H7 (cell line): ENCODE results near the gene RPS27A. TPM values are rescaled to one million over a fixed set of nuclear protein-coding genes. Genes with fewer than 3 reads are reported as not detected.
"Not testable (repeated sequence)": the region's sequence is repeated elsewhere in the genome, so short reads cannot be mapped to it uniquely, and the experiment has no call there.

Experiments
- DNase-seq: peaks from one replicate; pipeline ENCODE4 v3.0.0; 2012
- H3K27me3 ChIP-seq: 2 replicates; pipeline ENCODE4 v1.6.0; 2011; ENCODE audit warnings: mild to moderate bottlenecking, low read length; ENCODE audit not compliant: control insufficient read depth, insufficient read depth
- H3K36me3 ChIP-seq: replicated peaks from 2 replicates; pipeline ENCODE4 v1.5.1; 2011; ENCODE audit warnings: low read length; ENCODE audit not compliant: control insufficient read depth, insufficient read depth
- H3K4me3 ChIP-seq: 2 replicates; pipeline ENCODE4 v1.5.1; 2011; ENCODE audit warnings: low read depth, mild to moderate bottlenecking, control low read depth, low read length, moderate library complexity; ENCODE audit not compliant: insufficient read depth
- total RNA-seq: library from RNA; depleted of rRNA; stranded (reverse); fragments of >200 nt; shearing (Covaris generic); gene quantifications from 2 replicates; pipeline ENCODE4 v1.2.3, GENCODE V29; 2014; rRNA removed

RPS27A gene
- total RNA-seq, result 1,807 and 1,879 TPM in 2 replicates

DNA sequence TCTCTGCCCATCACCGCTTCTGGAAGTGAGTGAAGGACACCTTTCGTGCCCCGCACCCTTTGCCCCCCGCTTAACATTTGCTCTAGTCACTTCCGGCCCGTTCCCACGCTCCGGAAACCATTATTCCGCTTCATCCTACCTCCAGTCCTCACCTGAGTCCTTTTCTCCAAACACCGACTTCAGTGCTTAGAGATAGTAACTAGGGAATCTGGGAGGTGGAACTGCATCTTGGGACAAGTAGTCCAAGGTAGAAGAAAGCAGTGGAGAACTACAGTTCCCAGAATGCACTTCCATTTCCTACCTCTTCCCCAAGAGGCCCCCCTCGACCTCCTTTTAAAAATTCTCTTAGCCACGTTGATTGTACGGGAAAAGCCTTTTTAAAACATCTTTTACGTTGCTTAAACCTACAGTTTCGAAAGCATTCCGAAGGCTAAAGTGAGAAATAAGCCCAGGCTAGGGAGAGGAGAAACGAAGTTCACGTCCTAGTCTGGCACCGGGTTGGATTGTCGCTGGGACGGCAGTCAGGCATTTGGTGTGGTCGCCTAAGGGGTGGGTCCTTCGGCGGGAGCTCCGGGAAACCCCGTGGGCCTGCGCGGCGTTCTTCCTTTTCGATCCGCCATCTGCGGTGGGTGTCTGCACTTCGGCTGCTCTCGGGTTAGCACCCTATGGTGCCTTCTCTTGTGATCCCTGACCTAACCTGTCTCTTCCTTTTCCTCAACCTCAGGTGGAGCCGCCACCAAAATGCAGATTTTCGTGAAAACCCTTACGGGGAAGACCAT is at the start of gene RPS27A, which contains the start of gene CLHC1:
RPS27A (plus strand) TSS at position 605 of the 779 bp plus-strand sequence; CDS start at position 742, 137 bp downstream.
CLHC1 (minus strand) TSS at position 210 of the 779 bp plus-strand sequence. CDS start 9,882 bp downstream, outside the sequence.
- Histone ChIP-seq H3K36me3 (peaks cover 25% of the 10 kb centered on the region), H3K27me3 (no peaks in the 10 kb centered on the region), H3K4me3 (peak within 1 kb of the TSS; percentile 91)
- peak; percentile 84 for DNase-seq

- DNase-seq, H3K4me3 ChIP-seq, H3K27me3 ChIP-seq, H3K36me3 ChIP-seq: not testable (repeated sequence)
Measured at GRCh38 chr2:55186837-55187236, 45.7 kb upstream of the RPS27A start.

DNA sequence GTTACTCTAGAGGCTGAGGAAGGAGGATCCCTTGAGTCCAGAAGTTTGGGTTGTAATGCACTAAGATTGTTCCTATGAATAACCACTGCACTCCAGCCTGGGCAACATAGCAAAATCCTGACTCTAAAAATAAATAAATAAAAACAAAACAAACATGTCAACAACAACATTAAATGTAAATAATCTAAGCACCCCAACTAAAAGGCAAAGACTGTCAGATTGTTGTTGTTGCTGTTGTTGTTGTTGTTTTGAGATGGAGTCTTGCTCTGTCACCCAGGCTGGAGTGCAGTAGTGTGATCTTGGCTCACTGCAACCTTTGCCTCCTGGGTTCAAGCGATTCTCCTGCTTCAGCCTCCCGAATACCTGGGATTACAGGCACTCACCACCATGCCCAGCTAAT is 40.6 kb upstream of the RPS27A start:
- not testable (repeated sequence) for H3K36me3 ChIP-seq, H3K4me3 ChIP-seq, DNase-seq, H3K27me3 ChIP-seq

DNA sequence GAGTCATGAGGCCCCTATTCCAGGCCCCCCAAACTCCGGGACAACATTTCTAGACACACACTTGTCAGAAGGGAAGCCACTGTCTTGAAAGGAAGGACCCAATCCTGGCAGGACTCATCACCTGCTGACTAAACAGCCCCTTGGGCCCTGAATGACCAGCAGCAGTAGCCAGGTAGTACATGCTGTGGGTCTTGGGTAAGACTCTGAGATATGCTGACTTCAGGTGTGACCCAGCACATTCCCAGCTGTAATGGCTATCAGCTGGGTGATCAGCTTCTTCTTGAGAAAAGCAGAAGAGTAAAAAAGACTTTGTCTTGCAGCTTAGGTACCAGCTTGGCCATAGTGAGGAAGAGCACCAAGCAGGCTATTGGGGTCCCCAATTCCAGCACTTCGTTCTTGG is 36.0 kb upstream of the RPS27A start:
- no peaks in the 10 kb centered on the region; the same call in 1 of the 2 replicates for H3K36me3 ChIP-seq
- no peak overlapping the region for H3K4me3 ChIP-seq
- H3K27me3 ChIP-seq, result no peaks in the 10 kb centered on the region
- no peak for DNase-seq

DNA sequence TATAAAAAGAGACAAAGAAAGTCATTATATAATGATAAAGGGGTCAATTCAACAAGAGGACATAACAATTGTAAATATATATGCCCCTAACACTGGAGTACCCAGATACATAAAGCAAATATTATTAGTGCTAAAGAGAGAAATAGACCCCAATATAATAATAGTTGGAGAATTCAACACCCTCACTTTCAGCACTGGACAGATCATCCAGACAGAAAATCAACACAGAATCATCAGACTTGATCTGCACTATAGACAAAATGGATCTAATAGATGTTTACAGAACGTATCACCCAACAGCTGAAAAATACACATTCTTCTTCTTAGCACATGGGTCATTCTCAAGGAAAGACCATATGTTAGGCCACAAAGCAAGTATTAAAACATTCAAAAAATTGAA is 32.1 kb upstream of the RPS27A start:
- Histone ChIP-seq H3K36me3 (no peaks in the 10 kb centered on the region; the same call in 1 of the 2 replicates), H3K27me3 (no peaks in the 10 kb centered on the region), H3K4me3 (no peak overlapping the region)
- no peak for DNase-seq

GRCh38 chr2:55204536-55204935 is 28.0 kb upstream of the RPS27A start:
- H3K4me3 ChIP-seq, result no peak overlapping the region
- H3K36me3 ChIP-seq, result no peaks in the 10 kb centered on the region
- no peaks in the 10 kb centered on the region for H3K27me3 ChIP-seq
- no peak for DNase-seq

GRCh38 chr2:55204950-55205349 is 27.5 kb upstream of the RPS27A start:
- no peak overlapping the region for H3K4me3 ChIP-seq
- H3K27me3 ChIP-seq, result no peaks in the 10 kb centered on the region
- no peaks in the 10 kb centered on the region for H3K36me3 ChIP-seq
- no peak for DNase-seq

DNA sequence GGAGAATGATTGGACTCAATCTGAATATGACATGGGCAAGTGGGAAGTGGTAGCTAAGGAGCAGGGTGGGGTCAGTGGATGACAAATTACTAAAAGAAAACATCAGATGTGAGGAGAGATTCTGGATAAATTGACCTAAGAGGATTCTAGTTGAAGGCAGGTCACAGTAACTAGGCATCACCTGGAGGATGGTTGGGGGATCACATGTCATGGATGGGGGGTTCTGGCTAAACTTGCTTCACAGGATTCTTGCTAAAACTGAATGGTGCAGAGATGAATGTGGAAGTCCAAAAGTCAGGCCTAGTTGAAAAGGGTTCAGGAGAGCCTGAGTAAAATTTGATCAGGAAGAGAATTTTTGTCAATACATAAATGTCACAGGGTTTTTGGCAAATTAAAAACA is 18.7 kb upstream of the RPS27A start:
- Histone ChIP-seq H3K36me3 (no peaks in the 10 kb centered on the region), H3K4me3 (no peak overlapping the region), H3K27me3 (no peaks in the 10 kb centered on the region)
- DNase-seq, result peak; percentile 23

DNA sequence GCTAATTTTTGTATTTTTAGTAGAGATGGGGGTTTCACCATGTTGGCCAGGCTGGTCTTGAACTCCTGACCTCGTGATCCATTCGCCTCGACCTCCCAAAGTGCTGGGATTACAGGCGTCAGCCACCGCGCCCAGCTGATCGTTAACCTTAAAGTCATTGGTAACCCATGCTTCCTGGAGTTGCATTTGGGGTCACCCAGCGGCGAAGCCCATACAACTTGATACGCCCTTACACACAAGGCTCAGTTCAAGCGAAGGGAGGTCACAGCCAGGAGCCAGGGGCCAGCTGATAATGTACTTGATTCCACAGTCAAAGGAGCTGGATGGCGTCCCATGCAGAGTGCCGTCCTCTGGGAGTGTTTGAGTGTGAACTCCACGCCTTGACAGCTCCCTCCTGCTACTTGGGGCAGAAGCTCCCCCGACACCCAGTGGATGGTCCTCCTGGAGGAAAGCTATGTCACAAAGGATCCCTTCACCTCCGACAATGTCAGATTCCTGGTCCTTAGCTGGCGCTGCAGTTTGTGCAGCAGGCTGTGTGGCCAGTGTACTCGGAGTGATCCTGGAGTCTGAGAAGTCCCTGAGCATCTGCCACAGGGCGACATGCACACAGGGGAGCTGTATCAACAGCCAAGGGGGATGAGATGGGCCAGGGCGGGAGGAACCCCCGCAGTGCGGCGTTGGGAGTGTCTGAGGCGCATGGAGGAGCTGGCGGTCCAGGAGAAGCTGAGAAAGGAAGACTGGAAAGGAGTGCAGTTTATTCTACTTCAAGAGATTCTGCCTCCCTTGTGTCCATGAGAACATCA is 8.3 kb upstream of the RPS27A start:
- peak; percentile 30 for DNase-seq
- Histone ChIP-seq H3K36me3 (peaks cover 1% of the 10 kb centered on the region; the same call in 1 of the 2 replicates), H3K4me3 (no peak overlapping the region), H3K27me3 (no peaks in the 10 kb centered on the region)

DNA sequence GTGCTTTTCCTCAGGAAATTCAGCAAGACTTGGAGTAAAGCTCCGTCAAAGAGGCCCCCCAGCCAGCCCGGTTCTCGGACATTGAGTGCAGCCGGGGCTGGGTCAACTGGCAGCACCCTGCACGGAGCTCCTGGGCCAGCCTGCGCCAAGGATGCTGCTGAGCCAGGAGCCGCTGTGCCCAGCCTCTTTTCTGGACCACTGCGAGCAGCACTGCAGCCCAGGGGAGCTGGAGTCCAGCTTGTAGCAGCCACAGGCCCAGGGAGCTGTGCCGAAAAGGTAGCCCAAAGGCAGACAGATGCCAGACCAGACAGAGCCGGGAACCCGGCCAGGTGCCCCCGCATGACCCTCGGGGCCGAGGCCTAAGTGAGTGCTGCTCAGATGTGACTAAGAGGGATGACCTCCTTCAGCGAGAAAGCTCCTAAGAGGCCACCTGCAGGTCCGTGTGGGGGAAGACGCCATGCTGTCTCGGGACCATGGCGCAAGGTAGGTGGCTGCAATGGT is 7.7 kb upstream of the RPS27A start:
- DNase-seq, result peak; percentile 47

GRCh38 chr2:55225481-55226020 is 6.9 kb upstream of the RPS27A start:
- no peaks in the 10 kb centered on the region for H3K27me3 ChIP-seq
- peak; percentile 34 for DNase-seq
- H3K36me3 ChIP-seq, result peaks cover 1% of the 10 kb centered on the region; the same call in 1 of the 2 replicates
- no peak overlapping the region for H3K4me3 ChIP-seq

More for the DNA sequence above, 7.7 kb upstream of the RPS27A start:
- H3K27me3 ChIP-seq, result no peaks in the 10 kb centered on the region
- no peak overlapping the region for H3K4me3 ChIP-seq
- H3K36me3 ChIP-seq, result peaks cover 1% of the 10 kb centered on the region; the same call in 1 of the 2 replicates

DNA sequence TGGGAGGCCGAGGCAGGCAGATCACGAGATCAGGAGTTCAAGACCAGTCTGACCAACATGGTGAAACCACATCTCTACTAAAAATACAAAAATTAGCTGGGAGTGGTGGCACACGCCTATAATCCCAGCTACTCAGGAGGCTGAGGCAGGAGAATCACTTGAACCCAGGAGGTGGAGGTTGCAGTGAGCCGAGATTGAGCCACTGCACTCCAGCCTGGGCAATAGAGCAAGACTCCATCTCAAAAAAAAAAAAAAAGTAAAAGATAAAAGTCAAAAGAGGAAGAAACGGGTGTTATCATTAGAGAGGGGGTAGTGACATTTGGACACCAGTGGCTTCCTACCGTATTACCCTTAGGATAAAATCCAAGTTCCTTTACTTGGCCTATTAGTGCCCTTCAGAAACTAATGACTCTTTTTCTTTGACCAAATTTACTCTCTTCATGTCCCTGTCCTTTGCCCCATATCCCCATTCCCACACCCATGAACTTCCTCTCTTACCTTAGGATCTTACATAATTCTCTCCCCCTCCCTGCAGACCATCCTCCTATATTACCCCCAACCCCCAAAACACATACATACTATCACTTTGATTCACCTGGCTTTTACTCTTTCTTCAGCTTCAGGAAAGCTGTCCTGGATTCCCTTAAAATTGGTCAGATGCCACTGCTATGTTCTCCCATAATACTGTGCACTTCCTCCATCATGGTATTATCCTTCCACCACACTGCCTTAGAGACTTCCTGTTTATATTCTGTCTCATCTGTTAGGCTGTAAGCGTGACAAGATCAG is 4.9 kb upstream of the RPS27A start:
- H3K4me3 ChIP-seq, H3K27me3 ChIP-seq, DNase-seq, H3K36me3 ChIP-seq: not testable (repeated sequence)

DNA sequence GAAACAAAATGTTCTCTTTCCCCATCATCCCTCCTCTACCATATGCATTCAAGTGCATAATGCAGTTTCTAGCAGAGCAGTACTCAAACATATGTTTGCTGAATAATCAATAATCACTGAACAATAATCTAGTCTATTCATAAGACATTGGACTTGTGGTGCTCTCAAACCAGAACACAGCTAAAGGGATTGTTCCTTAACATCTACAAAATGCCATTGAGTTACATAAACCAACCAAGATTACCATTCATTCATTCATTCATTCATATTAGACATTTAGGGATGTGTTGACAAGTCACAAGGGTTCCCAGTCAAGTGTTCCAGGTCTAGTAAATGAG is 4.3 kb upstream of the RPS27A start:
- H3K27me3 ChIP-seq, result no peaks in the 10 kb centered on the region
- no peak for DNase-seq
- H3K36me3 ChIP-seq, result peaks cover 1% of the 10 kb centered on the region
- H3K4me3 ChIP-seq, result no peak overlapping the region

- Histone ChIP-seq H3K36me3 (peaks cover 11% of the 10 kb centered on the region), H3K27me3 (no peaks in the 10 kb centered on the region), H3K4me3 (no peak overlapping the region)
- DNase-seq, result no peak
Measured at GRCh38 chr2:55229221-55229620, 3.3 kb upstream of the RPS27A start.
